Endothelial cell (in vitro differentiated cells): ENCODE measurements around the gene ACSM6. TPM values are rescaled to one million over a fixed set of nuclear protein-coding genes. Genes with fewer than 3 reads are reported as not detected.
"Not testable (repeated sequence)": the region's sequence is repeated elsewhere in the genome, so short reads cannot be mapped to it uniquely, and the experiment has no call there.

Experiments used
- DNase-seq: peaks from one replicate; pipeline ENCODE4 v3.0.0; 2021; ENCODE audit warnings: low spot score
- H3K27ac Mint-ChIP-seq: one replicate; pipeline ENCODE4 v1.8.0; 2021; ENCODE audit warnings: mixed read lengths, inconsistent platforms; ENCODE audit not compliant: unreplicated experiment
- H3K27me3 Mint-ChIP-seq: one replicate; pipeline ENCODE4 v1.8.0; 2021; ENCODE audit warnings: mild to moderate bottlenecking, moderate library complexity, mixed read lengths, inconsistent platforms; ENCODE audit not compliant: unreplicated experiment
- H3K36me3 Mint-ChIP-seq: one replicate; pipeline ENCODE4 v1.8.0; 2021; ENCODE audit warnings: mild to moderate bottlenecking, low read depth, mixed read lengths, inconsistent platforms; ENCODE audit not compliant: unreplicated experiment
- H3K4me1 Mint-ChIP-seq: one replicate; pipeline ENCODE4 v1.8.0; 2021; ENCODE audit warnings: mild to moderate bottlenecking, mixed read lengths, inconsistent platforms; ENCODE audit not compliant: unreplicated experiment
- H3K4me3 Mint-ChIP-seq: one replicate; pipeline ENCODE4 v1.8.0; 2021; ENCODE audit warnings: mild to moderate bottlenecking, mixed read lengths, inconsistent platforms; ENCODE audit not compliant: unreplicated experiment
- H3K9me3 Mint-ChIP-seq: one replicate; pipeline ENCODE4 v1.8.0; 2021; ENCODE audit warnings: mixed read lengths, inconsistent platforms; ENCODE audit not compliant: unreplicated experiment
- CTCF ChIP-seq: fragments of 200-600 bp; sonication (generic); IDR thresholded peaks from one replicate; pipeline ENCODE4 v1.5.0; 2021; ENCODE audit warnings: antibody characterized with exemption; ENCODE audit not compliant: unreplicated experiment
- total RNA-seq: library from RNA; stranded (reverse); fragmentation: NEBNext Ultra II Directional; extraction: Animal tissue kit (Norgen Biotek cat#: 25700); gene quantifications from one replicate; pipeline ENCODE4 v1.2.1, GENCODE V29; 2021; ENCODE audit not compliant: unreplicated experiment

Gene ACSM6
- total RNA-seq, 1 donor from 2014 or later, result not detected

- DNase-seq, result no peak
- H3K27me3 Mint-ChIP-seq, result peaks cover 2% of the 10 kb centered on the region
- TF ChIP-seq CTCF, result no peak
- H3K4me3 Mint-ChIP-seq, result no peak overlapping the region
- no peaks in the 10 kb centered on the region for H3K9me3 Mint-ChIP-seq
- no peaks in the 10 kb centered on the region for H3K36me3 Mint-ChIP-seq
- H3K27ac Mint-ChIP-seq, result no peak overlapping the region
- H3K4me1 Mint-ChIP-seq, result no peaks in the 10 kb centered on the region
Measured at GRCh38 chr10:95201736-95202135, 7.7 kb downstream of the ACSM6 start.

GRCh38 chr10:95202865-95203264 lies 8.8 kb downstream of the ACSM6 start:
- not testable (repeated sequence) for H3K9me3 Mint-ChIP-seq, H3K27ac Mint-ChIP-seq, H3K4me1 Mint-ChIP-seq, H3K27me3 Mint-ChIP-seq, H3K4me3 Mint-ChIP-seq, DNase-seq, H3K36me3 Mint-ChIP-seq

- Mint-ChIP-seq H3K9me3 (no peaks in the 10 kb centered on the region), H3K36me3 (no peaks in the 10 kb centered on the region), H3K4me1 (peaks cover 4% of the 10 kb centered on the region), H3K27me3 (no peaks in the 10 kb centered on the region), H3K27ac (no peak overlapping the region), H3K4me3 (no peak overlapping the region)
- TF ChIP-seq CTCF, result peak; percentile 39
- DNase-seq, result no peak
Measured at GRCh38 chr10:95208702-95209391, 14.8 kb downstream of the ACSM6 start.

GRCh38 chr10:95209509-95210127 lies 15.6 kb downstream of the ACSM6 start:
- H3K9me3 Mint-ChIP-seq, result no peaks in the 10 kb centered on the region
- peaks cover 9% of the 10 kb centered on the region for H3K4me1 Mint-ChIP-seq
- no peak for TF ChIP-seq CTCF
- no peak overlapping the region for H3K27ac Mint-ChIP-seq
- H3K36me3 Mint-ChIP-seq, result no peaks in the 10 kb centered on the region
- DNase-seq, result no peak
- H3K27me3 Mint-ChIP-seq, result no peaks in the 10 kb centered on the region
- H3K4me3 Mint-ChIP-seq, result no peak overlapping the region

GRCh38 chr10:95211606-95212279 lies 17.7 kb downstream of the ACSM6 start:
- Mint-ChIP-seq H3K36me3 (peaks cover 4% of the 10 kb centered on the region), H3K27me3 (no peaks in the 10 kb centered on the region), H3K27ac (no peak overlapping the region), H3K4me3 (no peak overlapping the region), H3K4me1 (peaks cover 12% of the 10 kb centered on the region), H3K9me3 (no peaks in the 10 kb centered on the region)
- DNase-seq, result no peak
- TF ChIP-seq CTCF, result no peak
